ENCODE results near the gene PAPSS2. TPM values are rescaled to one million over a fixed set of nuclear protein-coding genes. Genes with fewer than 3 reads are reported as not detected.
A peak's percentile ranks its signal among the peaks of the same experiment; 100 is the strongest.

PAPSS2 gene
- total RNA-seq, 1 experiment from 2014 or later: 24.5 TPM

DNA sequence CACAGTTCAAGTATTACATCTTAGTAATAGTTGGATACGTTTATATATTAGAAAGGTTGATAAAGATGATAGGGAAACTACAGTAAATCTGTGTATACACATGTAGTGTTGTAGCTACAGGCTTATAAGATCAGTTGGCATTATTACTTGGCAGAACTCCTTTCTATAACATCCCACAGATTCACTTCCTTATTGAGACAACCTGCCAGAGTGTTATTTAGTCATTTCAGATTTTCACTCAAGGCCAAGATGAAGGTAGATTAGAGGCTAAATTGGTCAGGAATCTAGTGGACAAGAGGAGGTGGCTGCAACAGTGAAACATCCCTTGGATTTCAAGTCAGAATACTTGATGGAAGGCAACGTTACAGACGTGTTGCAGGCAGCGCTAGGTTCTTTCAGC is 63.0 kb downstream of the PAPSS2 start:
- Mint-ChIP-seq H3K27me3 (ENCODE audit: low read depth) (no peaks in the 10 kb centered on the region), H3K4me1 (no peaks in the 10 kb centered on the region), H3K4me3 (no peak overlapping the region), H3K36me3 (ENCODE audit: insufficient read depth in 1 of 3, low read depth in 3 of 3) (peaks cover 0 to 4% (median 2%) of the 10 kb centered on the region in 3 experiments; a peak in 1 of 7 replicates), H3K27ac (0 out of 7 replicates have a peak overlapping the region, but pooled peaks of 1 of the 3 experiments have one; percentile 29), H3K9me3 (no peaks in the 10 kb centered on the region)
- Histone ChIP-seq H3K23ac (ENCODE audit: insufficient read length, low read depth, low read length) (no peak overlapping the region), H2BK120ac (ENCODE audit: low read depth, low read length, poor library complexity, severe bottlenecking) (no peak overlapping the region), H3K4ac (ENCODE audit: low read depth, low read length) (no peak overlapping the region), H3K4me2 (ENCODE audit: insufficient read depth, insufficient read length, low read length) (no peak overlapping the region), H2BK12ac (ENCODE audit: insufficient read length, low read depth, low read length) (no peak overlapping the region), H3K9ac (ENCODE audit: extremely low read depth, insufficient read length, low read length) (no peak overlapping the region), H4K5ac (ENCODE audit: insufficient read length, low read depth, low read length) (no peak overlapping the region), H3K9me3 (ENCODE audit: control insufficient read depth, low read depth, low read length) (no peaks in the 10 kb centered on the region), H3K56ac (ENCODE audit: insufficient read length, low read depth, low read length) (no peak overlapping the region), H3K18ac (ENCODE audit: insufficient read length, low read depth, low read length) (no peak overlapping the region), H2BK20ac (ENCODE audit: low read depth, low read length, poor library complexity, severe bottlenecking) (no peak overlapping the region), H2AK5ac (ENCODE audit: insufficient read length, low read length) (no peak overlapping the region), H3K14ac (ENCODE audit: insufficient read depth, low read length) (no peak overlapping the region), H2BK15ac (ENCODE audit: low read depth, low read length) (no peak overlapping the region), H4K8ac (replicated peaks; ENCODE audit: insufficient read length, low read depth, low read length) (no peak overlapping the region), H2AFZ (ENCODE audit: low read length) (no peak overlapping the region), H3K27ac (ENCODE audit: insufficient read length, low read depth, low read length) (no peak overlapping the region), H2BK5ac (ENCODE audit: insufficient read length, low read length) (no peak overlapping the region), H3K27me3 (ENCODE audit: insufficient read depth, low read length) (no peaks in the 10 kb centered on the region), H3K23me2 (ENCODE audit: insufficient read length, low read depth, low read length, poor library complexity, severe bottlenecking) (no peaks in the 10 kb centered on the region), H3K79me2 (ENCODE audit: insufficient read depth, low read length) (no peaks in the 10 kb centered on the region), H4K91ac (ENCODE audit: insufficient read length, low read depth, low read length) (no peak overlapping the region), H3K4me1 (ENCODE audit: insufficient read depth, low read length) (no peaks in the 10 kb centered on the region), H3T11ph (ENCODE audit: low read length) (no peak overlapping the region), H4K20me1 (ENCODE audit: control insufficient read depth, insufficient read depth, insufficient read length) (no peaks in the 10 kb centered on the region), H3K79me1 (ENCODE audit: insufficient read depth, low read depth, low read length, poor library complexity, severe bottlenecking) (no peaks in the 10 kb centered on the region)
- DNase-seq: no peak
- 100% methylated on average over 1 of the region's 4 CpGs for WGBS (ENCODE audit: extremely low coverage, insufficient read length, low lambda C conversion rate)
- TF ChIP-seq, protein P1, sequence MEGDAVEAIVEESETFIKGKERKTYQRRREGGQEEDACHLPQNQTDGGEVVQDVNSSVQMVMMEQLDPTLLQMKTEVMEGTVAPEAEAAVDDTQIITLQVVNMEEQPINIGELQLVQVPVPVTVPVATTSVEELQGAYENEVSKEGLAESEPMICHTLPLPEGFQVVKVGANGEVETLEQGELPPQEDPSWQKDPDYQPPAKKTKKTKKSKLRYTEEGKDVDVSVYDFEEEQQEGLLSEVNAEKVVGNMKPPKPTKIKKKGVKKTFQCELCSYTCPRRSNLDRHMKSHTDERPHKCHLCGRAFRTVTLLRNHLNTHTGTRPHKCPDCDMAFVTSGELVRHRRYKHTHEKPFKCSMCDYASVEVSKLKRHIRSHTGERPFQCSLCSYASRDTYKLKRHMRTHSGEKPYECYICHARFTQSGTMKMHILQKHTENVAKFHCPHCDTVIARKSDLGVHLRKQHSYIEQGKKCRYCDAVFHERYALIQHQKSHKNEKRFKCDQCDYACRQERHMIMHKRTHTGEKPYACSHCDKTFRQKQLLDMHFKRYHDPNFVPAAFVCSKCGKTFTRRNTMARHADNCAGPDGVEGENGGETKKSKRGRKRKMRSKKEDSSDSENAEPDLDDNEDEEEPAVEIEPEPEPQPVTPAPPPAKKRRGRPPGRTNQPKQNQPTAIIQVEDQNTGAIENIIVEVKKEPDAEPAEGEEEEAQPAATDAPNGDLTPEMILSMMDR (conservative IDR thresholded peaks at IDR 0.05): no peak

Data from H9 (cell line).